Activated naive CD8-positive, alpha-beta T cell treated with anti-CD3 and anti-CD28 coated beads for 36 hours (primary cell): ENCODE data around the gene TRDN. TPM values are rescaled to one million over a fixed set of nuclear protein-coding genes. Genes with fewer than 3 reads are reported as not detected.
"Not testable (repeated sequence)": the region's sequence is repeated elsewhere in the genome, so short reads cannot be mapped to it uniquely, and the experiment has no call there.

Source experiments
- DNase-seq: peaks from one replicate; pipeline ENCODE4 v3.0.0; 2021
- H3K27ac Mint-ChIP-seq: one replicate; pipeline ENCODE4 v1.8.0; 2022; ENCODE audit warnings: mild to moderate bottlenecking, moderate library complexity, mixed read lengths
- H3K27me3 Mint-ChIP-seq: one replicate; pipeline ENCODE4 v1.8.0; 2022; ENCODE audit warnings: mild to moderate bottlenecking, mixed read lengths
- H3K36me3 Mint-ChIP-seq: one replicate; pipeline ENCODE4 v1.8.0; 2021; ENCODE audit warnings: mild to moderate bottlenecking, mixed read lengths
- H3K4me1 Mint-ChIP-seq: one replicate; pipeline ENCODE4 v1.8.0; 2021; ENCODE audit warnings: mixed read lengths
- H3K4me3 Mint-ChIP-seq: one replicate; pipeline ENCODE4 v1.8.0; 2022; ENCODE audit warnings: mild to moderate bottlenecking, moderate library complexity, mixed read lengths
- H3K9me3 Mint-ChIP-seq: one replicate; pipeline ENCODE4 v1.8.0; 2022; ENCODE audit warnings: mixed read lengths
- total RNA-seq, 2 experiments: library from RNA; stranded (reverse); gene quantifications; one replicate each; pipeline ENCODE4 v1.2.3, GENCODE V29; 2021

TRDN gene
- total RNA-seq, 2 experiments from 2014 or later = not detected

- H3K4me1 Mint-ChIP-seq, H3K36me3 Mint-ChIP-seq, H3K4me3 Mint-ChIP-seq, H3K9me3 Mint-ChIP-seq, H3K27ac Mint-ChIP-seq, H3K27me3 Mint-ChIP-seq, DNase-seq: not testable (repeated sequence)
These were observed 79.3 kb downstream of the TRDN start for GRCh38 chr6:123557474-123557873.

DNA sequence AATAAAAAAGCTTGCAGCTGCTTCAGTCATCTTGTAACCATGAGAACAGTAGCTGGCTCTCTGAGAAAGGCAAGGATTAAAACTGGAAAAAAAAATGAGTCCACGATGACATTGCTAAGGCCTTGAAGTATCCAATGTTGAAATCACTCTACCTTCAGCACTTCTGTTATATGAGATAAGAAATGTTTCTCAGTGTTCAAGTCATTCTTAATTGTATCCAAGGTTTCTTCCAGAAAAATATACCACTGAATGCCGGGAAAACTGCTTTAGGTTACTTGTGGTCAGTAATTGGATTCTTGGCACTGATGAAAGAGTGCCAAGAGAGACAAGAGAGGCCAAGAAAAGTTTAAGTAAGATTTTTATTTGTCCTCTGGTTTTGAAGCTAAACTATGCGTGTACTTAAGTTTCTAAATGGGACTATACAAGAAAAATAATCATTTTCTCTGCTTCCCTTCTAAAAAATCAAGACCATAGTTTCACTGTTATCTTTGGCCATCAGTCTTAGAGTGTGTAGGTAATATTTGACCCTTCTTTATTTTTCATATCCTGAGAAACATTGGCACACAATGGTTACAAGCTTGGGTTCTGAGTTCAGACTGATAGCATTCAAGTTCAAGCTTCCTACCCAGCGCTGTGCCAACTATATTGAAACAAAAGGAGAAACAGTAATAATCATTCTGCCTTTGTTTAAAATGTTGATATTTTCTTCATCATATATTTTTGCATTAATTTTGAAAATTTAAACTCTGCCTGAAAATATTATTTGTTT lies 84.6 kb downstream of the TRDN start:
- no peak overlapping the region for H3K4me3 Mint-ChIP-seq
- no peak overlapping the region for H3K27ac Mint-ChIP-seq
- H3K27me3 Mint-ChIP-seq = no peaks in the 10 kb centered on the region
- no peaks in the 10 kb centered on the region for H3K36me3 Mint-ChIP-seq
- H3K9me3 Mint-ChIP-seq = no peaks in the 10 kb centered on the region
- no peak for DNase-seq
- H3K4me1 Mint-ChIP-seq = no peaks in the 10 kb centered on the region

GRCh38 chr6:123550052-123550617 lies 86.6 kb downstream of the TRDN start:
- no peaks in the 10 kb centered on the region for H3K4me1 Mint-ChIP-seq
- DNase-seq = no peak
- H3K4me3 Mint-ChIP-seq = no peak overlapping the region
- no peaks in the 10 kb centered on the region for H3K36me3 Mint-ChIP-seq
- H3K9me3 Mint-ChIP-seq = no peaks in the 10 kb centered on the region
- no peak overlapping the region for H3K27ac Mint-ChIP-seq
- no peaks in the 10 kb centered on the region for H3K27me3 Mint-ChIP-seq

- Mint-ChIP-seq H3K9me3 (no peaks in the 10 kb centered on the region), H3K27ac (no peak overlapping the region), H3K4me1 (no peaks in the 10 kb centered on the region), H3K27me3 (no peaks in the 10 kb centered on the region), H3K4me3 (no peak overlapping the region), H3K36me3 (no peaks in the 10 kb centered on the region)
- DNase-seq = no peak
These were observed 87.3 kb downstream of the TRDN start for GRCh38 chr6:123549476-123549875.

DNA sequence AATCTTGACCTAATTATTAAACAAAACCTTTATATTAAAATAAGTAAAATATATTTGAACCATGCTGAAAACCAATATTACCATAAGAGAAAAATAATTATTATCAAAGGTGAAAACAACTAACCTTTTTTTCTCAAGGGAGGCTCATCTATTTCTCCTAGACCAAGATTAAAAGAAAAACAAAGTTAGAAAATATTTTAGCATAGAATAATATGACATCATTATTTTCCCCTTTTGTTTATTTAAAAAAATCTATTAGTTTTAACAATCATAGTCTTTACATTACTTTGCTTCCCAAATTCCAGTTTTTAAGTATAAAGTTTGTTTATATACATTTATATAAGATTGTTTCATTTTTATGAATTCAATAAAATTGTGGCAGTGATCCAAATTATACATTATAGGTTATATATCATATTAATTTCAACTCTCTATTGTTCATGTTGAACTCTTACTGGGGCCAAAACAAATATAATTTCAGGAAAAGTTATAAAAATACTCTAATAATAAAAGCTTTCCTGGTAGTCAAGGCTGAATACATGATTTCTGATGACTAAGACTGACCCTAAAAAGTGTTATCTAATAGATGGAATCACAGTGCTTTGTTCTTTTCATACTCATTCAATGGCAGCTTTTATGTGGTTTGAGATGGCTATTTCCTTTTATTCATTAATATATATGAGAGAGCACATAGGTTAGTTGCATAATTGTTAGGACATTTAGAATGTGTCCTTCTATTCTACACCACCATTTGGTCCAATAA lies 89.4 kb downstream of the TRDN start:
- no peaks in the 10 kb centered on the region for H3K9me3 Mint-ChIP-seq
- H3K4me3 Mint-ChIP-seq = no peak overlapping the region
- no peak for DNase-seq
- H3K27ac Mint-ChIP-seq = no peak overlapping the region
- H3K36me3 Mint-ChIP-seq = no peaks in the 10 kb centered on the region
- H3K4me1 Mint-ChIP-seq = no peaks in the 10 kb centered on the region
- no peaks in the 10 kb centered on the region for H3K27me3 Mint-ChIP-seq

- H3K36me3 Mint-ChIP-seq = no peaks in the 10 kb centered on the region
These were observed 90.2 kb downstream of the TRDN start for GRCh38 chr6:123546537-123546936.

GRCh38 chr6:123541462-123541861 lies 95.3 kb downstream of the TRDN start:
- no peaks in the 10 kb centered on the region for H3K27me3 Mint-ChIP-seq
- H3K36me3 Mint-ChIP-seq = no peaks in the 10 kb centered on the region
- H3K4me3 Mint-ChIP-seq = no peak overlapping the region
- no peaks in the 10 kb centered on the region for H3K4me1 Mint-ChIP-seq
- no peak for DNase-seq
- no peaks in the 10 kb centered on the region for H3K9me3 Mint-ChIP-seq
- H3K27ac Mint-ChIP-seq = no peak overlapping the region

More at GRCh38 chr6:123546537-123546936, 90.2 kb downstream of the TRDN start:
- H3K27ac Mint-ChIP-seq = no peak overlapping the region
- H3K9me3 Mint-ChIP-seq = no peaks in the 10 kb centered on the region
- H3K4me3 Mint-ChIP-seq = no peak overlapping the region
- no peak for DNase-seq
- no peaks in the 10 kb centered on the region for H3K27me3 Mint-ChIP-seq
- H3K4me1 Mint-ChIP-seq = no peaks in the 10 kb centered on the region

- no peaks in the 10 kb centered on the region for H3K9me3 Mint-ChIP-seq
- no peak for DNase-seq
- no peaks in the 10 kb centered on the region for H3K36me3 Mint-ChIP-seq
- no peaks in the 10 kb centered on the region for H3K4me1 Mint-ChIP-seq
- H3K4me3 Mint-ChIP-seq = no peak overlapping the region
- H3K27ac Mint-ChIP-seq = no peak overlapping the region
- no peaks in the 10 kb centered on the region for H3K27me3 Mint-ChIP-seq
These were observed 102.7 kb downstream of the TRDN start for GRCh38 chr6:123533862-123534648.

GRCh38 chr6:123529843-123530242 lies 106.9 kb downstream of the TRDN start:
- no peaks in the 10 kb centered on the region for H3K27me3 Mint-ChIP-seq
- no peak overlapping the region for H3K27ac Mint-ChIP-seq
- no peak for DNase-seq
- no peaks in the 10 kb centered on the region for H3K9me3 Mint-ChIP-seq
- no peaks in the 10 kb centered on the region for H3K36me3 Mint-ChIP-seq
- no peaks in the 10 kb centered on the region for H3K4me1 Mint-ChIP-seq
- no peak overlapping the region for H3K4me3 Mint-ChIP-seq

GRCh38 chr6:123529058-123529457 lies 107.7 kb downstream of the TRDN start:
- no peaks in the 10 kb centered on the region for H3K36me3 Mint-ChIP-seq
- no peaks in the 10 kb centered on the region for H3K9me3 Mint-ChIP-seq
- H3K27ac Mint-ChIP-seq = no peak overlapping the region
- H3K4me3 Mint-ChIP-seq = no peak overlapping the region
- H3K27me3 Mint-ChIP-seq = no peaks in the 10 kb centered on the region
- DNase-seq = no peak
- no peaks in the 10 kb centered on the region for H3K4me1 Mint-ChIP-seq

DNA sequence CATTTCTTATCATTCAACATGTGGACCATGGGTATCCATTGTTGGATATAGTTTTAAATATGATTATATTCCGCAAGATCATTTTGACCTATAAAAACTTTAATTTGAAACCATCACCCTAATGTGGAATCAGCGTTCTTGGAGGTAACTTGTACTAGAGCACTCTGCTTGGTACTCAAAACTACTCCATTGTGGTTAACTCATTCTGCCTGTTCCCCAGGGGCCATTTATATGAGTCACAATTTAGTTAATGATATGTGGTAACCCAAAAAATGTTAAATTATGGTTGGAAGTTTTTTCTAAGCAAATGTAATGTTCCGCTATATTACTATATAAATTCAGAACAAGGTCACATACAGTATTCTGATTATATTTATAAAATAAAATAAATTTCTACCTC lies 109.3 kb downstream of the TRDN start:
- Mint-ChIP-seq H3K36me3 (no peaks in the 10 kb centered on the region), H3K27me3 (no peaks in the 10 kb centered on the region), H3K9me3 (no peaks in the 10 kb centered on the region), H3K27ac (no peak overlapping the region), H3K4me3 (no peak overlapping the region), H3K4me1 (no peaks in the 10 kb centered on the region)
- no peak for DNase-seq

DNA sequence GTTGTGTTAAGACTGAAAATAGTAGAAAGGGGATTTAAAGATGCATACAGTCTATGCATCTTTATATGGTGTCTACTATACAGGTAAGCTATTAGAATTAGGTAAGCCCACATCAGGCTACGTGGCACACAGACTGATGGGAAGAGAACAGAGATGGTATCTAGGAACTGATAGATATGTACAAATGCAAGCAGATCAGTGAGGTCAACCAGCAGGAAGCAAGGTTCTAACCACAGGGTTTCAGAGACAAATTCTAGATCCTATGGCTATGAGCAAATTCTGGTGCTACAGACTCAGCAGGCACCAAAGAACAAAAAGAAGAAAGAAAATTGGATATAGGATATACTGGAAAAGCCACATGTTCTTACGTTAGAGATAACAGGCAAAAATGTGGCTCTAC lies 110.6 kb downstream of the TRDN start:
- H3K27me3 Mint-ChIP-seq = no peaks in the 10 kb centered on the region
- no peaks in the 10 kb centered on the region for H3K9me3 Mint-ChIP-seq

GRCh38 chr6:123524781-123525180 lies 112.0 kb downstream of the TRDN start:
- H3K27me3 Mint-ChIP-seq = no peaks in the 10 kb centered on the region
- H3K4me1 Mint-ChIP-seq = no peaks in the 10 kb centered on the region
- no peak overlapping the region for H3K27ac Mint-ChIP-seq
- no peaks in the 10 kb centered on the region for H3K36me3 Mint-ChIP-seq
- H3K9me3 Mint-ChIP-seq = no peaks in the 10 kb centered on the region
- DNase-seq = no peak
- no peak overlapping the region for H3K4me3 Mint-ChIP-seq

More for the DNA sequence above, 110.6 kb downstream of the TRDN start:
- Mint-ChIP-seq H3K36me3 (no peaks in the 10 kb centered on the region), H3K4me3 (no peak overlapping the region), H3K27ac (no peak overlapping the region), H3K4me1 (no peaks in the 10 kb centered on the region)
- no peak for DNase-seq

GRCh38 chr6:123520217-123520616 lies 116.5 kb downstream of the TRDN start:
- no peak for DNase-seq
- no peaks in the 10 kb centered on the region for H3K9me3 Mint-ChIP-seq
- no peak overlapping the region for H3K4me3 Mint-ChIP-seq
- H3K36me3 Mint-ChIP-seq = no peaks in the 10 kb centered on the region
- no peak overlapping the region for H3K27ac Mint-ChIP-seq
- H3K27me3 Mint-ChIP-seq = no peaks in the 10 kb centered on the region
- no peaks in the 10 kb centered on the region for H3K4me1 Mint-ChIP-seq

DNA sequence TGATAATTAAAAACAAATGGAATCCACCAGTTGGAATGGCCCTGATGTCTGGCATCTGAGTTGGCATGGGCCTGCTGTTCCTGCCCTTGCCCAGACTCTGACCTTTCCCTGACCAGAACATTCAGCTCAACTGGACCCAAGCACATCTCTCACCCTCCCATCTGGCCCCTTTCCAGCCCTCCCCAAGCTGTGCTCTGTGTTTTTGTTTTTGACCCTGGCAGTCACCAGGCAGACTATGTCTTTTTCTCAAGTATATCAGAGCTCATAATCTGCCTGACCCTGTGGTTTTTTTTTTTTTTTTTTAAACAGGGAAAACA lies 117.6 kb downstream of the TRDN start:
- no peak overlapping the region for H3K27ac Mint-ChIP-seq
- H3K9me3 Mint-ChIP-seq = no peaks in the 10 kb centered on the region
- no peaks in the 10 kb centered on the region for H3K36me3 Mint-ChIP-seq
- no peak overlapping the region for H3K4me3 Mint-ChIP-seq
- DNase-seq = no peak
- no peaks in the 10 kb centered on the region for H3K4me1 Mint-ChIP-seq
- H3K27me3 Mint-ChIP-seq = no peaks in the 10 kb centered on the region
